Fibroblast of the aortic adventitia (primary cell): ENCODE results near the gene RANBP9. TPM values are rescaled to one million over a fixed set of nuclear protein-coding genes. Genes with fewer than 3 reads are reported as not detected.

ENCODE experiments used
- DNase-seq: peaks from one replicate; pipeline ENCODE4 v3.0.0-alpha.2; 2010; ENCODE audit warnings: low read depth
- H3K4me3 ChIP-seq: 2 replicates; pipeline ENCODE4 v1.5.1; 2011; ENCODE audit warnings: low read depth, mild to moderate bottlenecking, control low read depth, low read length, moderate library complexity
- total RNA-seq: library from RNA; depleted of rRNA; stranded (reverse); fragments of >200 nt; gene quantifications from 2 replicates; pipeline ENCODE4 v1.2.3, GENCODE V29; 2012; ENCODE audit warnings: low replicate concordance
- TF ChIP-seq, protein P1 (sequence below): IDR thresholded peaks from 2 replicates; pipeline ENCODE4 v1.5.1; 2011; ENCODE audit warnings: mild to moderate bottlenecking, low read length, control low read depth, inconsistent platforms; ENCODE audit not compliant: insufficient read depth

RANBP9 gene
- total RNA-seq, 1 donor = 35.5 TPM

DNA sequence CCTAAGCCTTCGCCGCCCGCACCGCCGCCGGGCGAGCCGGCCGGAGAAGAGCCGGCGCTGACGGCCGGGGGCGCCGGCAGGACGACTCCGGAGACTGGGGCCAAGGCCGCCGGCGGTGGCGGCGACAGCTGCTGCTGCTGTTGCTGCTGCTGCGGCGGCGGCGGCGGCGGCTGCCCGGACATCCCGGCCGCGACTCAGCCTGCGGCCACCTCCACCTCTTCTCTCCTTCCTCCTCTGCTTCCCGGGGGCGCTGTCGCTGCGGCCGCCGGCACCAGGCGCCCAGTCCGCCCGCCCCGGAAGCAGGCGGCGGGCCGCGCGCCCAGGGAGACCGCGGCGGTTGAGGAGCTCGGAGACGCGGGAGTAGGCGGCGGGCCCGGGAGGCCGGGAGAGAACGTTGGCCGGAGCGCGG is 307 bp downstream of the RANBP9 start:
- DNase-seq = no peak
- TF ChIP-seq, protein P1, sequence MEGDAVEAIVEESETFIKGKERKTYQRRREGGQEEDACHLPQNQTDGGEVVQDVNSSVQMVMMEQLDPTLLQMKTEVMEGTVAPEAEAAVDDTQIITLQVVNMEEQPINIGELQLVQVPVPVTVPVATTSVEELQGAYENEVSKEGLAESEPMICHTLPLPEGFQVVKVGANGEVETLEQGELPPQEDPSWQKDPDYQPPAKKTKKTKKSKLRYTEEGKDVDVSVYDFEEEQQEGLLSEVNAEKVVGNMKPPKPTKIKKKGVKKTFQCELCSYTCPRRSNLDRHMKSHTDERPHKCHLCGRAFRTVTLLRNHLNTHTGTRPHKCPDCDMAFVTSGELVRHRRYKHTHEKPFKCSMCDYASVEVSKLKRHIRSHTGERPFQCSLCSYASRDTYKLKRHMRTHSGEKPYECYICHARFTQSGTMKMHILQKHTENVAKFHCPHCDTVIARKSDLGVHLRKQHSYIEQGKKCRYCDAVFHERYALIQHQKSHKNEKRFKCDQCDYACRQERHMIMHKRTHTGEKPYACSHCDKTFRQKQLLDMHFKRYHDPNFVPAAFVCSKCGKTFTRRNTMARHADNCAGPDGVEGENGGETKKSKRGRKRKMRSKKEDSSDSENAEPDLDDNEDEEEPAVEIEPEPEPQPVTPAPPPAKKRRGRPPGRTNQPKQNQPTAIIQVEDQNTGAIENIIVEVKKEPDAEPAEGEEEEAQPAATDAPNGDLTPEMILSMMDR = peak; percentile 14
- H3K4me3 ChIP-seq = peak overlapping the region; percentile 85

DNA sequence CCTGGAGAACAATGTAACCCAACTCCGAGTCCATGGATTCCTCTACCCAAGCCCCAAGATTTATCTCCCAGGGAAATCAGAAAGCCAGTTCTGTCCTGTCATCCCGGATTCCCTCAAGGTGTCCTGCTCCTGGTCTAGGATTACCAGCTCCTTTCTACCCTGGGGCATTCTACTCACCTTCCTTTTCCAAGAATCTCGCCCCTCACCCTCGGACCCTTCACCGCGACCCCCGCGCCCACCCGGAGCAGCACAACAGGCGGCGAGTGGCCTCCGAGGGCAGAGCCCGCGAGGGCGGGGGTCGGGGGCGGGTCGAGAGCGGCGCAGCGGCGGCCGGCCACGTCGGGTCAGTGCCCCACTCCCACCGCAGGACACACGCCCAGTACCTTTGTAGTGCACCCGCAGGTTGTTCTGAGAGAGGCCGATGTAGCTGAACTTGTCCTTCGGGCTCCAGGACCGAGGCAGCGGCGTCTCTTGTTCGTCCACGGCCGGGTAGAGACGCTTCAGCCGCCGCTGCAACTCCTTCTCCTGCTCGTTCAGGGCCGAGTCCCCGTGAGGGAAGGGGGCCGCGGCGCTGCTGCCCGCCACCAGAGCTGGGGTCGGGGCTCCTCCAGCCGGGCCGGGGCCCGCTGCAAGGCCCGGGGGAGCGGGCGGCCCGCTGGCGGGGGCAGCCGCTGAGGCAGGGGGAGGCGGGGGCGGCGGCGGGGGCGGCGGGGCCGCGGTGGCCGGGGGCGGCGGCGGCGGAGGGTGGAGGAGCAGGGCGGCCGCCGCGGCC is 897 bp downstream of the RANBP9 start:
- no peak for DNase-seq
- peak overlapping the region; percentile 85 for H3K4me3 ChIP-seq
- TF ChIP-seq, protein P1 = no peak

DNA sequence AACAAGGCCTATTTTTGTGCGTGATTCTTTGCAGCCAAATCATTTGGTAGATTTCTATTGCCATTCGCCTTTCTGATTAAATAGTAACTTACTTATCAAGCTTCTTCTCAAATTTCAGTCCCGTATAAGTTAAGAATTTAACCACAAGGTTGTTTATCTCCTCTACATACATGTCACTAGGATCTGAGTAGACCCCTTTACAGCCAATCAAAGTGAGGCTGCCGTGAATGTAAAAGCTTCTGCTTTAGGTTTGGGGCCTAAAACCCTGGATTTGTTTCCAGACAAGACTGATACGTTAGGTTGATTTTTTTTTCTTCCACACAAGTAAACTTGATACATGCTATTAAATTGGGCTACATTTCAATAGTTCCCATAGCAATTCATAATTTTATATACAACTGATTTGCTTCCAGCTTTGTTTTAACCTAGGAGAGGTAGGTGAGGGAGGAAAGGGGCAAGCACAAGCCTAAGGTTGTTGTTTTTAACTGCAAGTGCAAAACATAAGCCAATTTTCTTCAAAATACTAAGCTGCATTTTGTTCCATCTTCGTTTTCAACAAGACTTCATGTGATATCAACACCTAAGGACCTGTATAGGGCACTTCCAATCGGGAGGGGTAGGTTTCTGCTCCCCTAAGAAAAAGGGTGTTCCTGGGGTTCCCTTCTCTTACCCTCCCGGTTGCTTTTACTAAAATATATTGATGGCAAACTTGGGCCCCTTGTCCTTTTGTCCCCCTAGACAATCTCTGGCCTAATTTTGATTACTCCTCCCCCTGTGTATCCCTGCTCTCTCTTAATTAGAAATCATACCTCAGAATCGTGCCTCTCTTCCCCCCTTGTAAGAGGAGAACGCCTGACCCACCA is 1.7 kb downstream of the RANBP9 start:
- DNase-seq = peak; percentile 56
- peak overlapping the region; percentile 85 for H3K4me3 ChIP-seq
- TF ChIP-seq, protein P1 = no peak

DNA sequence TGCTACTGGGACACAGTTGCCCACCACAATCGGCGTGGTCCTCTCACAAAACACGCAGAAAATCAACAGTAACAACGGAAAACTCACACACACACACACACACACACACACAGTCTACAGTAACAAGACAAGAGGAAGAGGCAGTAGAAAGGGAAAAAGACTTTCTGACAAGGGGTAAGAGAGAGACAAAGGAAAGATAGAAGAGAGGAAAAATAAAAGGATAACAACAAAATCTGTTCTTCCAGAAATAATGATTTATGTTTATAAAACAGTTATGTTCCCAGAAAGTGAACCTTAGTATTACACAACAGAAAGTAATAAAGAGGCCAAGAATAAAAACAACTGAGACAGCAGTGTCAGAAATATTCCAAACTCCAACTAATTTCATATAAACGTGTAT is 2.9 kb downstream of the RANBP9 start:
- DNase-seq = peak; percentile 57
- TF ChIP-seq, protein P1 = no peak
- H3K4me3 ChIP-seq = peak overlapping the region; percentile 85

DNA sequence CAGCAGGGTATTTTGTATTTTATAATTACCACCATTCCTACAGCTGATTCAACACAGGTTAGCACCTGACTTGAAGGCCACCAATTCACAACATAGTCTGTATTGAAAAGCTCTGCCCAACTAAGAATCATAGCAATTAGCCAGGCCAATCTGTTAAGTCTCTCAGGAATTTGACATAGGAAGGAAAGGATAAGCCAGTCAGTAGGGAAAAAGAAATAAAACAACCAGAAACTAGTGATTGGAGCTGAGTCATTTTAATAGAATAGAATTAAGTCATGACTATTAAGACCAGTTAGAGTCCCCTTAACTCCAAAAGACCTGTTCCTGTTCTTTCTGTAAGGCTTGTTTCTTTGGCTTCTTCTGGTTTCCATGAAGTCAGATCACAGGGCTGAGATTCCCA is 8.1 kb downstream of the RANBP9 start:
- TF ChIP-seq, protein P1 = no peak
- no peak overlapping the region for H3K4me3 ChIP-seq
- no peak for DNase-seq

DNA sequence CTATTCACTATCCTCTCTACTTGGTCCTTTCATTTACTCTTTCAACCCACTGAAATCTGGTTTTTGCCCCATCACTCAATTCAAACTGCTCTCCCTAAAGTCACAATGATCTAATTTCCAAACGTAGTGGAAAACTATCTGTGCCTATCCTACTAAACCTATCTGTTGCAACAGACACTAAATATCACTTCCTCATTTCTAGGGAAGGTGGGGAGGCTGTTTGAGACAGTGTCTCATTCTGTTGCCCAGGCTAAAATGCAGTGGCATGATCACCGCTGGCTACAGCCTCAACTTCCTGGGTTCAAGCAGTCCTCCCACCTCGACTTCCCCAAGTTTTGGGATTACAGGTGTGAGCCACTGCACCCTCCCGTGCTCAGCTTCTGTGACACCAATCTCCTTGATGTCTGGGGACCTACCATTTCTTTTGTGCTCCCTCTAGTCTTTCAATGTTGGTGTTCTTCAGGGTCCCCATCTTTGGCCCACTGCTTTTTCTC is 8.8 kb downstream of the RANBP9 start:
- TF ChIP-seq, protein P1 = no peak
- H3K4me3 ChIP-seq = no peak overlapping the region
- DNase-seq = no peak
